GM13977 (cell line): ENCODE results near the gene PRR22.

Source experiments
- DNase-seq: peaks from one replicate; pipeline ENCODE4 v3.0.0; 2012; ENCODE audit warnings: low spot score
- in situ Hi-C: fragments of 300-500 bp; cut with MboI; formaldehyde crosslinking; loops from one replicate; pipeline ENCODE4 v1.12.0; 2022; ENCODE audit warnings: low sequenced_read_pairs, low pct_unique_long_range_greater_than_20kb, mixed read lengths, inconsistent platforms; ENCODE audit not compliant: unreplicated experiment
- TF ChIP-seq, protein P1 (sequence below): IDR thresholded peaks from 2 replicates; pipeline ENCODE4 v1.5.1; 2012; ENCODE audit warnings: mild to moderate bottlenecking, control low read depth; ENCODE audit not compliant: insufficient read depth; ENCODE audit errors: extremely low read depth, missing control alignments

Gene PRR22

DNA sequence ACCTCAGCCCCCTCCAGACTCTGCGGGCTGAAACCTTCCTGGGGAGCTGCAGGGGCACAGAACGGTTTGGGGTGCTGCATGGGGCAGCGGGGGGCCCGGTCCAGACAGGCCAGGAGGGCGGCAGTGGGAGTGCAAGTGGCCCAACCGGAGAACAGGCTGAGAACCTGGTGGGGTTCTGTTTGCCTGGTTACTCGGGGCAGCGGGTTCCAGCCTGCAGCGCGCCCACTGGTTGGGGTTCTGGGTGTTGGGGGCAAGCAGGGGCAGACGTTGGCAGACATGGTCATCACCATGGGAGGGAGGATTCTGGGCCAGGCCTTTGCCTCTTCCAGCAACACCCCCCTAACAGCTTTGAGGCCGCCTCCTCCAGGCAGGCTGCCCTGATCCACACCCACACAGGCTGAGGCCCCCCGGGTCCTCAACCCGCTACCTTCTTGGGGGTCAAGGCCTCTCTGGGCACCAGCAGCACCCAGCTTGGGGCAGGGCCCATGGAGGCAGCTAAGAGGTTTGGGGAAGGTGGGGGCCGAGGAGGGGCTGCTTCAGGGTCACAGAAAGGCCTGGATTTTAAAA is at the start of gene PRR22:
Gene PRR22, minus strand, starts transcription at position 166 of the 567 bp plus-strand sequence. Its CDS starts 86 bp downstream, at position 80.
- in situ Hi-C loops, result no loop called here
- TF ChIP-seq, protein P1, sequence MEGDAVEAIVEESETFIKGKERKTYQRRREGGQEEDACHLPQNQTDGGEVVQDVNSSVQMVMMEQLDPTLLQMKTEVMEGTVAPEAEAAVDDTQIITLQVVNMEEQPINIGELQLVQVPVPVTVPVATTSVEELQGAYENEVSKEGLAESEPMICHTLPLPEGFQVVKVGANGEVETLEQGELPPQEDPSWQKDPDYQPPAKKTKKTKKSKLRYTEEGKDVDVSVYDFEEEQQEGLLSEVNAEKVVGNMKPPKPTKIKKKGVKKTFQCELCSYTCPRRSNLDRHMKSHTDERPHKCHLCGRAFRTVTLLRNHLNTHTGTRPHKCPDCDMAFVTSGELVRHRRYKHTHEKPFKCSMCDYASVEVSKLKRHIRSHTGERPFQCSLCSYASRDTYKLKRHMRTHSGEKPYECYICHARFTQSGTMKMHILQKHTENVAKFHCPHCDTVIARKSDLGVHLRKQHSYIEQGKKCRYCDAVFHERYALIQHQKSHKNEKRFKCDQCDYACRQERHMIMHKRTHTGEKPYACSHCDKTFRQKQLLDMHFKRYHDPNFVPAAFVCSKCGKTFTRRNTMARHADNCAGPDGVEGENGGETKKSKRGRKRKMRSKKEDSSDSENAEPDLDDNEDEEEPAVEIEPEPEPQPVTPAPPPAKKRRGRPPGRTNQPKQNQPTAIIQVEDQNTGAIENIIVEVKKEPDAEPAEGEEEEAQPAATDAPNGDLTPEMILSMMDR, result no peak
- DNase-seq, result no peak

DNA sequence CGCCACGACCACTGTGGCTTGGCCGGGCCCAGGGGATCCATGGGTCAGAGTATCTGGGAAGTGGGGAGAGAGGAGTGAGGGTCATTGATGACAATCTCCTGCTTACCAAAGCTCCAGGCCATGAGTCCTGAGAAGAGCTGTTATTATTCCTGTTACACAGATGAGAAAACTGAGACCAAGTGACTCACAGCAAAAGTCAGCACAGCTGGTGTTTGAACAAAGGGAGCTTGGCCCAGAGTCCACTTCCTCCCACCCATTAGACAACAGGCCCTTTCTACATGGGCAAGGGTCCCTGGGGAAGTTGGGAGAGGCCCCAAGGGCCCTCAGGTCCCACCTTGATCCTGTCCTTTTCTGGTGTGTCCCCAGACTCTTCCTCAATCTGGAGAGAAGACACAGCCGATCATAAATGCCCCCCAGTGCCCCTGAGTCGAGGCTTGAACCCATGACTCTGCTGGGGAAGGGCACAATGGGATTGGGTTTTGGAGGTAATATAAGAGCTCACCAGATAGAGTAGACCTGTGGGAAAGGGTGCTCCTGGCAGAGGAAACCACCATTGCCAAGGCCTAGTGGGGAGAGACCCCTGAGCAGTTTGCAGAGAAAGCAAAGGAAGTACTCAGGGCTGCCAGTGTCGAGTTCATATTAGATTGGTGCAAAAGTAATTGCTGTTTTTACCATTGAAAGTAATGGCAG is 48.1 kb upstream of the PRR22 start:
- DNase-seq, result no peak
- TF ChIP-seq, protein P1, result no peak
- in situ Hi-C loops, result no loop called here

- in situ Hi-C loops, result no loop called here
- TF ChIP-seq, protein P1, result no peak
- DNase-seq, result no peak
Observed at GRCh38 chr19:5832061-5832460, 47.5 kb upstream of the PRR22 start.

DNA sequence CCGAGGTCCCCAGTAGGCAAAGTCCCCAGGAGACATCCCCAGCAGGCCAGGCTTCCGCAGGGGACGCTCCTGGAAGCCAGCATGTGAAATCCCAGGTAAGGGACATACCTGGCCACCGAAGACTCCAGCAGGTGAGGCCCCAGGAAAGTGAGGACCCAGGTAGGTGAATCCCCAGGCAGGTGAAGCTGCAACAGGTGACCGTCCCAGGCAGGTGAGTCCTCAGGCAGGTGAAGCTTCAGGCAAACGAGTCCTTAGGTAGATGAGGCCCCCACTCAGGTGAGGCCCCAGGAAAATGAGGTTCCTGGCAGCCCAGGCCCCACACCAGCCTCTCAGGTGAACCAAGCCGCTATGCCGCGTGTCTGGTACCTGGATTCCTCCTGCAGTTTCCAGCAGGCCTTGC is 46.6 kb upstream of the PRR22 start:
- TF ChIP-seq, protein P1, result no peak
- in situ Hi-C loops, result no loop called here
- no peak for DNase-seq

- TF ChIP-seq, protein P1, result no peak
- in situ Hi-C loops, result no loop called here
- DNase-seq, result no peak
Observed at GRCh38 chr19:5829567-5830310, 45.2 kb upstream of the PRR22 start.

GRCh38 chr19:5828661-5829566 is 44.4 kb upstream of the PRR22 start:
- DNase-seq, result peak; percentile 79
- TF ChIP-seq, protein P1, result no peak
- in situ Hi-C loops, result no loop called here
